ENCODE data around the gene GMPR2.
"Not testable (repeated sequence)": the region's sequence is repeated elsewhere in the genome, so short reads cannot be mapped to it uniquely, and the experiment has no call there.

GMPR2 gene

GRCh38 chr14:24202538-24202937 lies 30.2 kb upstream of the GMPR2 start:
- H3K4me1 ChIP-seq (ENCODE audit: control insufficient read depth in 1 of 2, insufficient read depth in 2 of 2, low read length in 2 of 2); H3K4me3 ChIP-seq (ENCODE audit: low read depth in 1 of 2, low read length in 2 of 2): not testable (repeated sequence)
- H3K36me3 ChIP-seq (ENCODE audit: control insufficient read depth in 1 of 2, insufficient read depth in 2 of 2, low read length in 2 of 2) = peaks cover 19 to 37% of the 10 kb centered on the region in 2 donors

GRCh38 chr14:24203249-24203886 lies 29.4 kb upstream of the GMPR2 start:
- not testable (repeated sequence) for H3K4me3 ChIP-seq (ENCODE audit: low read depth in 1 of 2, low read length in 2 of 2); H3K27me3 ChIP-seq (ENCODE audit: control insufficient read depth in 1 of 2, insufficient read depth in 2 of 2, low read length in 2 of 2); H3K27ac ChIP-seq (ENCODE audit: low read depth, low read length); H3K9ac ChIP-seq (ENCODE audit: low read depth in 1 of 2, low read length in 2 of 2); H3K9me3 ChIP-seq (ENCODE audit: control insufficient read depth in 1 of 2, low read length in 2 of 2); H3K4me1 ChIP-seq (ENCODE audit: control insufficient read depth in 1 of 2, insufficient read depth in 2 of 2, low read length in 2 of 2)
- peaks cover 28 to 45% of the 10 kb centered on the region in 2 donors for H3K36me3 ChIP-seq (ENCODE audit: control insufficient read depth in 1 of 2, insufficient read depth in 2 of 2, low read length in 2 of 2)

More at GRCh38 chr14:24202538-24202937, 30.2 kb upstream of the GMPR2 start:
- not testable (repeated sequence) for H3K9me3 ChIP-seq (ENCODE audit: control insufficient read depth in 1 of 2, low read length in 2 of 2); H3K9ac ChIP-seq (ENCODE audit: low read depth in 1 of 2, low read length in 2 of 2); H3K27me3 ChIP-seq (ENCODE audit: control insufficient read depth in 1 of 2, insufficient read depth in 2 of 2, low read length in 2 of 2); H3K27ac ChIP-seq (ENCODE audit: low read depth, low read length)

DNA sequence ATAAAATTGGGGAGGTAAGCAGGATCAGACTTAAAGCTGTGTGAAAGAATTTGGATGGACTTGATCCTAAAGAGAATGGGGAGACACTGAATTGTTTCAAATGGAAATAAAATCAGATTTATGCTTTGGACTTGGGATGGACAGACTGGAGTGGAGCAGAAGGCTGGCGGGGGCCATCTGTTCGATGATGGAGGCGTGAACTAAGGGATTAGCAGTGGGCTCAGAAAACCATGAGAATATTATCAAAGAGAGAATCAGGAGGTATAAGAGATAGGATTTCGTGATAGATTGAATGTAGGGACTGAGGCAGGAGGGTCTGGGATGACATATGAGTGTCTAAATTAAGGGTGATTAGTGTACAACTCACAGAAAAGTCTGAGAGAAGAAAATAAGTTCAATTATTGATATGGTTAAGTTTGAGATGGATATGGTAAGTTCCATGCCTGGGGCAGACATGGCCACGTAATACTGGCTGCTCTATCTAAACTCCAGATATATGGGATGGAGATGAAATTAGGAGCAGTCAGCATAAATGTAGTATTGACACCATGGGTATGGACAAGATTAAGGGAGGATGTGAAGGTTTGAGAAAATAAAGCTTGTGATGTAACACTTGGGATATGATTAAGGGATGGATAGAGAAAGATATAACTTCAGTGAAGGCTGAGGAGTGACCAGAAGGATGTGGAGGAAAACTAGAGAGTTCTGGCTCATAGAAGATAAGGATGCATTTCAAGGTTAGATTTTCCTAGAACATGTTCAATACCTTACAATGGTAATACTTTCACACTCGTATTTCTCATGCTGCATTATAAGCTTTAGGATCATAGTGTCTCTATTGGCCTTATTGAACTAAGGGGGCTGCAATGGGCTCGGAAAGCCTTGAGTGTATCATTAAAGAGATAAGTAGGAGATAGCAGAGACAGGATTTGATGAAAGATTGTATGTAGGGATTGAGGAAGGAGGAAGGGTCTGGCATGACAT lies 28.3 kb upstream of the GMPR2 start:
- H3K9ac ChIP-seq (ENCODE audit: low read depth in 1 of 2, low read length in 2 of 2) = no peak overlapping the region
- no peak overlapping the region for H3K4me3 ChIP-seq (ENCODE audit: low read depth in 1 of 2, low read length in 2 of 2)
- peaks cover 31 to 55% of the 10 kb centered on the region in 2 donors for H3K36me3 ChIP-seq (ENCODE audit: control insufficient read depth in 1 of 2, insufficient read depth in 2 of 2, low read length in 2 of 2)
- H3K27me3 ChIP-seq (ENCODE audit: control insufficient read depth in 1 of 2, insufficient read depth in 2 of 2, low read length in 2 of 2) = no peaks in the 10 kb centered on the region
- H3K9me3 ChIP-seq (ENCODE audit: control insufficient read depth in 1 of 2, low read length in 2 of 2) = no peaks in the 10 kb centered on the region
- H3K27ac ChIP-seq (ENCODE audit: low read depth, low read length) = no peak overlapping the region
- no peaks in the 10 kb centered on the region for H3K4me1 ChIP-seq (ENCODE audit: control insufficient read depth in 1 of 2, insufficient read depth in 2 of 2, low read length in 2 of 2)

- Histone ChIP-seq H3K4me1 (ENCODE audit: control insufficient read depth in 1 of 2, insufficient read depth in 2 of 2, low read length in 2 of 2) (no peaks in the 10 kb centered on the region), H3K36me3 (ENCODE audit: control insufficient read depth in 1 of 2, insufficient read depth in 2 of 2, low read length in 2 of 2) (peaks cover 41 to 72% of the 10 kb centered on the region in 2 donors), H3K4me3 (ENCODE audit: low read depth in 1 of 2, low read length in 2 of 2) (no peak overlapping the region), H3K27ac (ENCODE audit: low read depth, low read length) (no peak overlapping the region), H3K9me3 (ENCODE audit: control insufficient read depth in 1 of 2, low read length in 2 of 2) (no peaks in the 10 kb centered on the region), H3K27me3 (ENCODE audit: control insufficient read depth in 1 of 2, insufficient read depth in 2 of 2, low read length in 2 of 2) (no peaks in the 10 kb centered on the region), H3K9ac (ENCODE audit: low read depth in 1 of 2, low read length in 2 of 2) (no peak overlapping the region)
These were observed 26.2 kb upstream of the GMPR2 start for GRCh38 chr14:24206260-24207103.

GRCh38 chr14:24207104-24207551 lies 25.6 kb upstream of the GMPR2 start:
- no peaks in the 10 kb centered on the region for H3K27me3 ChIP-seq (ENCODE audit: control insufficient read depth in 1 of 2, insufficient read depth in 2 of 2, low read length in 2 of 2)
- H3K4me1 ChIP-seq (ENCODE audit: control insufficient read depth in 1 of 2, insufficient read depth in 2 of 2, low read length in 2 of 2) = no peaks in the 10 kb centered on the region
- no peak overlapping the region for H3K4me3 ChIP-seq (ENCODE audit: low read depth in 1 of 2, low read length in 2 of 2)
- H3K9me3 ChIP-seq (ENCODE audit: control insufficient read depth in 1 of 2, low read length in 2 of 2) = no peaks in the 10 kb centered on the region
- no peak overlapping the region for H3K27ac ChIP-seq (ENCODE audit: low read depth, low read length)
- H3K9ac ChIP-seq (ENCODE audit: low read depth in 1 of 2, low read length in 2 of 2) = no peak overlapping the region
- H3K36me3 ChIP-seq (ENCODE audit: control insufficient read depth in 1 of 2, insufficient read depth in 2 of 2, low read length in 2 of 2) = peaks cover 41 to 72% of the 10 kb centered on the region in 2 donors

- Histone ChIP-seq H3K27me3 (ENCODE audit: control insufficient read depth in 1 of 2, insufficient read depth in 2 of 2, low read length in 2 of 2) (no peaks in the 10 kb centered on the region), H3K4me1 (ENCODE audit: control insufficient read depth in 1 of 2, insufficient read depth in 2 of 2, low read length in 2 of 2) (no peaks in the 10 kb centered on the region), H3K27ac (ENCODE audit: low read depth, low read length) (no peak overlapping the region), H3K36me3 (ENCODE audit: control insufficient read depth in 1 of 2, insufficient read depth in 2 of 2, low read length in 2 of 2) (peaks cover 41 to 72% of the 10 kb centered on the region in 2 donors), H3K9ac (ENCODE audit: low read depth in 1 of 2, low read length in 2 of 2) (no peak overlapping the region), H3K9me3 (ENCODE audit: control insufficient read depth in 1 of 2, low read length in 2 of 2) (no peaks in the 10 kb centered on the region), H3K4me3 (ENCODE audit: low read depth in 1 of 2, low read length in 2 of 2) (no peak overlapping the region)
These were observed 25.1 kb upstream of the GMPR2 start for GRCh38 chr14:24207625-24208024.

DNA sequence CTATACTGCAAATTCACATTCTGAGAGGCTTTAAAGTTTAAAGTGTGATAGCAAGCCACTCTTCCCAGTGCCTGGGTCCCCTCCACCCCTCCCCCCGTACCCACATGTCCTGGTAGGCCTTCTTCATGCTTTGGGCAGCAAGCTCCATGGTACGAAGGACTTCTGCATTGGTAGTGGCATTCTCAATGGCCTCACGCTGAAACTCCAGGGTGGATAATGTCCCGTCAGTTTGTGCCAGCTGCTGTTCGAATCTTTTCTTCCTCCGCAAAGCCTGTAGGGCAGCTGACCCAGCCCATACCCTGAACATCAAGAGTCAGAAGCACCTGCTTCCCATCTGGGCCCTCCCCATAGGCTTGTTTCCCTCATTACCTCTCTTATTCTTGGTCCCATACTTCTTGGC lies 21.4 kb upstream of the GMPR2 start:
- Histone ChIP-seq H3K9me3 (ENCODE audit: control insufficient read depth in 1 of 2, low read length in 2 of 2) (no peaks in the 10 kb centered on the region), H3K27ac (ENCODE audit: low read depth, low read length) (no peak overlapping the region), H3K4me1 (ENCODE audit: control insufficient read depth in 1 of 2, insufficient read depth in 2 of 2, low read length in 2 of 2) (peaks cover 14 to 20% of the 10 kb centered on the region in 2 donors), H3K36me3 (ENCODE audit: control insufficient read depth in 1 of 2, insufficient read depth in 2 of 2, low read length in 2 of 2) (peaks cover 34 to 51% of the 10 kb centered on the region in 2 donors), H3K9ac (ENCODE audit: low read depth in 1 of 2, low read length in 2 of 2) (no peak overlapping the region), H3K27me3 (ENCODE audit: control insufficient read depth in 1 of 2, insufficient read depth in 2 of 2, low read length in 2 of 2) (no peaks in the 10 kb centered on the region), H3K4me3 (ENCODE audit: low read depth in 1 of 2, low read length in 2 of 2) (no peak overlapping the region)

DNA sequence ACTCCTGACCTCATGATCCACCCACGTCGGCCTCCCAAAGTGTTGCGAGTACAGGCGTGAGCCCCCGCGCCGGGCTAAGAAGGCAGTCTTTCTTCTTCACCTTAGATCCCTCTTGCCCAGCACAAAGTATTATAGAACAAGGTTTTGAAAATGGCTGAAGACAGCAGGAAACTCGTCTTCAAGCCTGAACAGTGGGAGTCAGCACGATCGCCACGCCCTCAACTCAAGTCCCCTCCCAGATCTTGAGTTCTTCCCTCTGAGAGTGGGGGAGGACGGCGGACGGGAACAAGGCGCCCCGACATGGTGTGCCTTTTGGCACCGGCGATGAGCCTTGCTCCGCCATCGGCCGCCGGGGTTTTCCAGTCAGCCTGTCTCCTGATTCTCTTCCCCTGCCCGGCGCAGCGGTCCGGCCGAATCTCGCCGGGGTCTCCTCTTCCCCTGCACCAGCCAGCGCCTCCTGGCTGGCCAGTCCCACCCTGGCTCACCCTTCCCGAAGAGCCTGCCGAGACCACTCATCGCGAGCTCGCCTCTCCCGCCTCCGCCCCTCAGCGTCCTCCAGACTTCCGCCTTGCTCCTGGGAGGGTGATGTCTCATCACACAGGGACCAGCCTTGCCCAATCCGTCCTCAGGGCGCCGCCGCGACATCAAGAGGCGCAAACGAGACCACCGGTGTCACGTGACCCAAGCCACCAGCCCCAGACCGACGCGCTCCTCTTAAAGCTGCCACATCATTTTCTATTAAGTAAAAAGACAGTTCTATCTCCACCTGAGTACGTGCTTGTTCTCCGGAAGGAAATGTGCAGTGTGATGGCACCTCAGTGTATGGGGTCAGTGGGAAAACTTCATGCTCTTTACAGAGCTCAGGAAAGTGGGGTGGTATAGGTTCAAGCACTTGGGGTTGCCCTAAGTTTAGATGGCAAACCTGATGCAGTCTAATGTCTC lies 19.5 kb upstream of the GMPR2 start, which contains the start of gene CHMP4A:
Gene CHMP4A (minus strand): TSS at position 565 of the 942 bp plus-strand sequence. CDS start 49 bp downstream, at position 516.
- peaks cover 16 to 21% of the 10 kb centered on the region in 2 donors for H3K4me1 ChIP-seq (ENCODE audit: control insufficient read depth in 1 of 2, insufficient read depth in 2 of 2, low read length in 2 of 2)
- peak within 1 kb of the TSS; percentile 90 to 95 for H3K9ac ChIP-seq (ENCODE audit: low read depth in 1 of 2, low read length in 2 of 2)
- no peaks in the 10 kb centered on the region for H3K27me3 ChIP-seq (ENCODE audit: control insufficient read depth in 1 of 2, insufficient read depth in 2 of 2, low read length in 2 of 2)
- H3K4me3 ChIP-seq (ENCODE audit: low read depth in 1 of 2, low read length in 2 of 2) = peak within 1 kb of the TSS; percentile 78 to 93
- peak within 1 kb of the TSS; percentile 97 for H3K27ac ChIP-seq (ENCODE audit: low read depth, low read length)
- H3K9me3 ChIP-seq (ENCODE audit: control insufficient read depth in 1 of 2, low read length in 2 of 2) = no peaks in the 10 kb centered on the region
- peaks cover 16 to 42% of the 10 kb centered on the region in 2 donors for H3K36me3 ChIP-seq (ENCODE audit: control insufficient read depth in 1 of 2, insufficient read depth in 2 of 2, low read length in 2 of 2)

All from duodenal mucosa (tissue), 2 donors.